GM19193 (cell line): Measurements from ENCODE around the gene LRRIQ3.

ENCODE experiments used
- POLR2A ChIP-seq: IDR thresholded peaks from 4 replicates; pipeline ENCODE4 v1.6.1; 2011; ENCODE audit not compliant: insufficient read depth, insufficient read length; ENCODE audit errors: extremely low read depth

LRRIQ3 gene

GRCh38 chr1:73980324-73981040, 217.5 kb downstream of the LRRIQ3 start:
- no peak for TF ChIP-seq POLR2A

- TF ChIP-seq POLR2A, result no peak
These were observed 218.3 kb downstream of the LRRIQ3 start for GRCh38 chr1:73979684-73980083.

- TF ChIP-seq POLR2A, result no peak
These were observed 219.0 kb downstream of the LRRIQ3 start for GRCh38 chr1:73978964-73979363.
